Uterus (tissue), 2 donors: ENCODE results near the gene FAM3A.
A peak's percentile ranks its signal among the peaks of the same experiment; 100 is the strongest.

ENCODE experiments used
- POLR2A ChIP-seq, 2 donors: fragments of 450-650 bp; IDR thresholded peaks; one replicate each; pipeline ENCODE4 v1.6.1; 2016; ENCODE audit warnings: antibody characterized with exemption in 2 of 2, mild to moderate bottlenecking in 1 of 2, moderate library complexity in 1 of 2
- TF ChIP-seq, protein P1 (sequence below), 4 experiments: fragments of 200-600 bp in 2 of 4; fragments of 450-650 bp in 2 of 4; sonication (generic) in 2 of 4; IDR thresholded peaks; one replicate each; pipeline ENCODE4 v1.5.1; 2016 to 2019; ENCODE audit warnings: antibody characterized with exemption in 4 of 4, mild to moderate bottlenecking in 2 of 4, moderate library complexity in 1 of 4

DNA sequence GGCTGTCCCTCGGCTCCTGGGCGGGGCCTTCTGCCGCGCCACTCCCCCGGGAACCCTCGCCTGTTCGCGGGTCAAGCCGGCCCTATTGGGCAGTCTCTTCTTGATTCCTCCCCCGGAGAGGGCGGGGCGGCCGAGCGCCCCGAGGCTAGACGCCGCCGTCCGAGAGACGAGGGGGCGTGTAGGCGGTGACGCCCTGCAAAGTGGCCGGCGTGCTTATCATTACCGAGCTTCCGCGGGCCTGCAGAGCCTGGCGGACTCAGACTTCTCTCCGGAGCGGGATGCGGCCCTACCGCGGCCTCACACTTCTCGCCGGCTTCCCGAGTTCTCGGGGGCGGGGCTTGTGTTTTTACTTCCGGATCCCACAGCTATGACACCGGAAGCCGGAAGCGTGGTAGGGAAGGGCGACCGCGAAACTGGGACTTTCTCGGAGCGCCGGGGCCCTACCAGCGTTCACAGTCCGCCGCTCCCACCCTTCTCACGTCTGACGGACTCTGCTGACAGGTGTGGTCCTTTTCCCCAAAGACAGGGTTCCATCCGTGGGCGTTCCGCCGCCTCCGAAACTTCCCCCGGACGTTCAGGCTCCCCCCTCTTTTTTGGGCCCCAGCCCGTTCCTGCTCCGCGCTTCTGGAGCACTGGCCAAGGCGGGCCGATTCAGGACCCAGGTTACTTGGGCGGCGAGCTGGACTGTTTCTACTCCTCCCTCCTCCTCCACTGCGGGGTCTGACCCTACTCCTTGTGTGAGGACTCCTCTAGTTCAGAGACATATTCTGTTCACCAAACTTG, 31.4 kb upstream of the FAM3A start, which contains the start of gene IKBKG:
- peak in 1 of 2 donors; percentile 29 for TF ChIP-seq POLR2A (IDR thresholded peaks at IDR 0.05)
- TF ChIP-seq, protein P1, sequence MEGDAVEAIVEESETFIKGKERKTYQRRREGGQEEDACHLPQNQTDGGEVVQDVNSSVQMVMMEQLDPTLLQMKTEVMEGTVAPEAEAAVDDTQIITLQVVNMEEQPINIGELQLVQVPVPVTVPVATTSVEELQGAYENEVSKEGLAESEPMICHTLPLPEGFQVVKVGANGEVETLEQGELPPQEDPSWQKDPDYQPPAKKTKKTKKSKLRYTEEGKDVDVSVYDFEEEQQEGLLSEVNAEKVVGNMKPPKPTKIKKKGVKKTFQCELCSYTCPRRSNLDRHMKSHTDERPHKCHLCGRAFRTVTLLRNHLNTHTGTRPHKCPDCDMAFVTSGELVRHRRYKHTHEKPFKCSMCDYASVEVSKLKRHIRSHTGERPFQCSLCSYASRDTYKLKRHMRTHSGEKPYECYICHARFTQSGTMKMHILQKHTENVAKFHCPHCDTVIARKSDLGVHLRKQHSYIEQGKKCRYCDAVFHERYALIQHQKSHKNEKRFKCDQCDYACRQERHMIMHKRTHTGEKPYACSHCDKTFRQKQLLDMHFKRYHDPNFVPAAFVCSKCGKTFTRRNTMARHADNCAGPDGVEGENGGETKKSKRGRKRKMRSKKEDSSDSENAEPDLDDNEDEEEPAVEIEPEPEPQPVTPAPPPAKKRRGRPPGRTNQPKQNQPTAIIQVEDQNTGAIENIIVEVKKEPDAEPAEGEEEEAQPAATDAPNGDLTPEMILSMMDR (IDR thresholded peaks at IDR 0.05): no peak
